PC-9 (cell line): ENCODE results near the gene SLX4IP.

Source experiments
- CTCF ChIP-seq: fragments of 200-600 bp; sonication (generic); conservative IDR thresholded peaks from 2 replicates; pipeline ENCODE4 v1.6.1; 2017; ENCODE audit warnings: mixed run types, antibody characterized with exemption, mild to moderate bottlenecking, moderate library complexity
- EZH2 ChIP-seq: fragments of 200-600 bp; sonication (generic); IDR thresholded peaks from 2 replicates; pipeline ENCODE4 v1.8.0; 2017; ENCODE audit warnings: antibody characterized with exemption, low read depth

GRCh38 chr20:10634683-10635411 is 199.7 kb downstream of the SLX4IP start:
- TF ChIP-seq EZH2 (no peak), CTCF (no peak)
